ENCODE data around the gene HES2.

DNA sequence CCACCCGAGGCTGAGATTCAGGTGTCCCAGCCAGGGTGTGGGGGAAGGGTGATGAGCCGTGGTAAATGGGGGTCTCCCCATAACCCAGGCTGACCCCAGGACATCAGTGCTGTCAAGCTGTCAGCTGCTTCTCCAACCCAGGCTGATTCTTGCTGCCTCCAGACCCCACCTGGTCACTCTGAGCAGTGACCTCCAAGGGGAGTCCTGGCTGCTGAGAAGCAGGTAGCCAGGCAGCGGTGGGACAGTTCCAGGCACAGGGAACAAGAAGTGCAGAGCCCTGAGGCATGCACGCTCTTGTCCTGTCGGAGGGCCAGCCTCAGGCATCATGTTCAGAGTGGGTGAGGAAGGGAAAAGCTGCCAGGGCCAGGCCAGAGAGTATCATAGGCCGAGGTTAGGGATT lies 5.9 kb upstream of the HES2 start:
- TF ChIP-seq CTCF (IDR thresholded peaks at IDR 0.05) (no peak), POLR2A (IDR thresholded peaks at IDR 0.05) (no peak), POLR2AphosphoS5 (IDR thresholded peaks at IDR 0.05) (no peak)

All from breast epithelium (tissue), 3 donors.